GM12873 (cell line): Measurements from ENCODE around the gene RAB3IP.

ENCODE experiments used
- TF ChIP-seq, protein P1 (sequence below): IDR thresholded peaks from 2 replicates; pipeline ENCODE4 v1.5.1; 2012; ENCODE audit warnings: low read depth, mild to moderate bottlenecking, moderate library complexity, low read length, control low read depth; ENCODE audit not compliant: insufficient read depth; ENCODE audit errors: missing control alignments

Gene RAB3IP

DNA sequence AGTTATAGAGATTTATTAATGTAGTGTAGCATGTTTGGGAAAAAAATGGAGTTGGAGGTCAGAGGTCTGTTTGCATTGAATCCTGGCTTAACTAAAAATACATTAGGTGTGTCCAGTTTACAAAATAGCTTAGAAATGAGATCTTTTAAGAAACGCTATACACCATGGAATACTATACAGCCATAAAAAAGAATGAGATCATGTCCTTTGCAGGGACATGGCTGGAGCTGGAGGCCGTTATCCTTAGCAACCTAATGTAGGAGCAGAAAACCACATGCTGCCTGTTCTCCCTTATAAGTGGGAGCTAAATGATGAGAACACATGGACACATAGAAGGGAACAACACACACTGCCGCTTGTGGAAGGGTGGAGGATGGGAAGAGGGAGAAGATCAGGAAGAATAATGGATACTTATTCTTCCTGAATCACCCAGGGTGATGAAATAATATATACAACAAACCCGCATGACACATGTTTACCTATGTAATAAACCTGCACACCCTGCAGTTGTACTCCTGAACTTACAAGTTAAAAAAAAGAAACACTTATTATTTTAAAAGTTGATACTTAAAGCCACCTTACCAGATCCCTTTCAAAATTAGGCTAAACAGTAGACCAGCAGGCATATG lies 72.3 kb downstream of the RAB3IP start:
- TF ChIP-seq, protein P1, sequence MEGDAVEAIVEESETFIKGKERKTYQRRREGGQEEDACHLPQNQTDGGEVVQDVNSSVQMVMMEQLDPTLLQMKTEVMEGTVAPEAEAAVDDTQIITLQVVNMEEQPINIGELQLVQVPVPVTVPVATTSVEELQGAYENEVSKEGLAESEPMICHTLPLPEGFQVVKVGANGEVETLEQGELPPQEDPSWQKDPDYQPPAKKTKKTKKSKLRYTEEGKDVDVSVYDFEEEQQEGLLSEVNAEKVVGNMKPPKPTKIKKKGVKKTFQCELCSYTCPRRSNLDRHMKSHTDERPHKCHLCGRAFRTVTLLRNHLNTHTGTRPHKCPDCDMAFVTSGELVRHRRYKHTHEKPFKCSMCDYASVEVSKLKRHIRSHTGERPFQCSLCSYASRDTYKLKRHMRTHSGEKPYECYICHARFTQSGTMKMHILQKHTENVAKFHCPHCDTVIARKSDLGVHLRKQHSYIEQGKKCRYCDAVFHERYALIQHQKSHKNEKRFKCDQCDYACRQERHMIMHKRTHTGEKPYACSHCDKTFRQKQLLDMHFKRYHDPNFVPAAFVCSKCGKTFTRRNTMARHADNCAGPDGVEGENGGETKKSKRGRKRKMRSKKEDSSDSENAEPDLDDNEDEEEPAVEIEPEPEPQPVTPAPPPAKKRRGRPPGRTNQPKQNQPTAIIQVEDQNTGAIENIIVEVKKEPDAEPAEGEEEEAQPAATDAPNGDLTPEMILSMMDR = no peak

DNA sequence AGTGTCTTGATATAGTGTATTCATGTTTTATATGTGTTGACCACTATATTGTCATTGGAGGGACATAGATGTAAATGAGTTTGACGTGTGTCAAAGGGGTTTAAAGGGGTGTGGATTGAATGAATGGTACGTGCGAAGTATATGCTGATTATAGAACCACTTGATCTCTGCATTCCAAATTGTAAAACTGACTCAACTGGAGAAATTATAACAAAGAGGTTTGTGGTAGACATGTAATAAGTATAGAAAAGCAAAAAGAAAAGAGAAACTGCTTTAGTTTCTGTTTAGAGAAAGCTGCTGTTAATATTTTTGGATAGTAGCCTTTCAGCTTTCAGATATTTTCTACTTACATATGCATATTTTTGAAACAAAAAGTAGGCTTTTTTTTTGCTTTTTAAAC lies 77.4 kb downstream of the RAB3IP start:
- TF ChIP-seq, protein P1 = no peak

DNA sequence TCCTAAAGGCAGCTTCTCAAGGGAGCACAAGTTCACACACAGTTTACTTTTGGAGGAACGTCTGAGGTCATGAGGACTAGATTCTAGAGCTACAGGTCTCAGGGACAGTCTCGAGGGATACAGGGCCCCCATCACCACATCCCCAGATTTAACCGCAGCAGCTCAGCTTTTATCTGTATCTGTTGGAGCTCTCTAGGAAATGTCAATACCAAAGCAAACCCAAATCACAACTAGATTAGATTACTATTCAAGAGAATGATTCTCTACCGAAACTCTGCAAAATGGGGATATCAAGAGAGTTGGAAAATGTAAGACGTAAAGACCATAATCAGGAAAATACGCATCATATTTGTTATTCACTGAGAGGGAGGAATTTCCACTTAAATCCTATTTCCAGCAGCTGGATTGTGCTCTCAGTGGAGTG lies 82.4 kb downstream of the RAB3IP start:
- TF ChIP-seq, protein P1 = no peak

DNA sequence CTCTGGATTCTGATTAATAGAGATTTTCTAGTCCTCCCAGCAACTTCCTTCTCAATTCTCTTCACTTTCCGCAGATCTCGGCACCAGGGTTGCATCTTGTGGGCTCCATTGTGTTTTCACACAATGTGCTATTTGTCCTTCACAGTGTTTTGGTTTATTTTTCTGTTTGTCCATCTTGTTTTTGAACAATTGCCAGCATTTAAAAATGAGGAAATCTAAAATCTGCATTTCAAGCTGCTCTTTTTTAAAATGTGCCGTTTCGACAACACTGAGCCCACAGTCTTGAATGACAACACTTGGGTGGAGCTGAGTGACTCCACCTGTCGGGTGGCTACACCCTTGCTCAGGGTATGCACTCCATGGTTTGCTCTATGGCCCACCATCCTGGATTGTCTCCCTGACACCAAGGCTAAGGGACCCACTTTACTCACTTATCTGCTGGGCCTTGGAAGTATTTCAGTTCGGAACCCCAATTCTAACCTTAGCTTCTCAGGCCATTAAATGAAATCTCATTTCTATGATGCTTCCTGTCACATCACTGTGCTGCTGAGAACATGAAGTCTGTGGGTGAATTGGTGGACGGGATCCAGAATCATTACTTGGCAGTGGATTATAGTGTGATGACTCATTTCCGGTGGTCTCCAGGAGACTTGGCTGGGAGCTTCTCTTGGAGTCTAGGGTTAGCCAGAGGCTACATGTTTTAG lies 82.9 kb downstream of the RAB3IP start:
- TF ChIP-seq, protein P1 = no peak

DNA sequence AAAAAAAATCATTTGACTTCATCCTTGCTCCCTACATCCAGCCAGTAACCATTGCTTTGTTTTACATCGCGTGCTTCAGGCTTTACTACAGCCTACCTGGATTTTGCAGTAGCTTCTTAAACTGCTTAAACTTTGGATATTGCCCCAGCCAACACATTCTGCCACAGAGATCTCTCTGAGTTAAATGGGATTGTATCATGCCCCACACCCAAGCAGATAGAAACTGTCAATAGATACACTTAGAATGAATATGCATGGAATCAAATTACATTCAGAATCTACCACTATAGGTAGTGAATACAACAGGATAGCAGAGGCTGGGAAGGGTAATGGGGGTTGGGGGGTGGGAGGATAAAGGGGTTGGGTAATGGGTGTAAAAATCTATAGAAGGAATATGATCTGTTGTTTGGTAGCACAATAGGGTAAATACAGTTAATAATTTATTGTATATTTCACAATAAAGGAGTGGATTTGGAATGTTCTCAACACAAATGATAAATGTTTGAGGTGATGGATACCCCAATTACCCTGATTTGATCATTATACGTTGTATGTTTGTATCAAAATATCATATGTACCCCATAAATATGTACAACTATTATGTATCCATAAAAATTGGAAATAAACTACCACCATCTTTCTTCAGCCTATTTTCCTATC lies 83.7 kb downstream of the RAB3IP start:
- TF ChIP-seq, protein P1 = no peak

DNA sequence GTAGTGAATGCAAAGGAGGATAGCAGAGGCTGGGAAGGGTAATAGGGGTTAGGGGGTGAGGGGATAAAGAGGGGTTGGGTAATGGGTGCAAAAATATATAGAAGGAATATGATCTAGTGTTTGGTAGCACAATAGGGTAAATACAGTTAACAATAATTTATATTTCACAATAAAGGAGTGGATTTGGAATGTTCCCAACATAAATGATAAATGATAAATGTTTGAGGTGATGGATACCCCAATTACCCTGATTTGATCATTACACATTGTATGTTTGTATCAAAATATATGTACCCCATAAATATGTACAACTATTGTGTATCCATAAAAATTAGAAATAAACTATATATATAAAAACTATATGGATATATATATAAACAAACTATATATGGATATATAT lies 85.4 kb downstream of the RAB3IP start:
- TF ChIP-seq, protein P1 = no peak

DNA sequence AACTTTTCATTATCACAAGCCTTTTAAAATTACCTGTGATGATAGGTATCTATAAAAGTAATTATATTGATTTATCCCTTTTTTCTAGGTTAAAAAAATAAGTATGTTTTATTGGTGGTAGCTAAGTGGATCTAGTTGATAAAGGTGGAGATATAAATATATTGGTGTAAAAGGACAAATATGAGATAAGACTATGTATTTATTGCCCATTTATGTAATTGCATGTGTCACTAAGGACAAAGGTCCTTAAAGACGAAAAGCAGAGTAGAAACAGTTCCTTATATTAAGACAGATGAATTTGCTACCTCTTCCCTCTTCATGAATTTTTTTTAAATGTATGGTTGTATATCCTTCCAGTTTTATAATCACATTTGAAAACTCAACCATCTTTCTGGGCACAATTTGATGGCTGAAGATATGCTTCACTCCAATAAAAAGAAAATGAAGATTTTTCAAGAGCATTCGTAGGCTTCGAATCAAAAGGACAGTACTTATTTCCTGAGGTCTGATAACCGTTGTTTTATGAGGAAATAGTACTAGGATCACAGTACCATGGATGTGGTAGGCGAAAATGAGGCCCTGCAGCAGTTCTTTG lies 86.4 kb downstream of the RAB3IP start, which contains the start of gene MYRFL:
Gene MYRFL, plus strand, starts transcription at position 262 of the 595 bp plus-strand sequence. Its CDS starts 291 bp downstream, at position 553.
- TF ChIP-seq, protein P1 = no peak
